Esophagus squamous epithelium (tissue), 4 donors: ENCODE measurements around the gene VAMP2.

Experiments used
- CTCF ChIP-seq, 6 experiments: fragments of 450-650 bp in 4 of 6; fragments of 200-600 bp in 2 of 6; sonication (generic) in 2 of 6; IDR thresholded peaks; one replicate each; pipeline ENCODE4 v1.5.1; 2016 to 2019; ENCODE audit warnings: antibody characterized with exemption in 6 of 6, mild to moderate bottlenecking in 4 of 6, moderate library complexity in 4 of 6
- POLR2A ChIP-seq, 4 donors: fragments of 450-650 bp; IDR thresholded peaks; one replicate each; pipeline ENCODE4 v1.6.1; 2017; ENCODE audit warnings: antibody characterized with exemption in 4 of 4, mild to moderate bottlenecking in 4 of 4, moderate library complexity in 3 of 4

- no peak for TF ChIP-seq CTCF (IDR thresholded peaks at IDR 0.05)
- TF ChIP-seq POLR2A (IDR thresholded peaks at IDR 0.05), result no peak
These were observed 19.7 kb downstream of the VAMP2 start for GRCh38 chr17:8142887-8143580.
